GM12892 (cell line): ENCODE results near the gene VPS72.

ENCODE experiments used
- DNase-seq: peaks from one replicate; pipeline ENCODE4 v3.0.0; 2011; ENCODE audit not compliant: insufficient read length
- FAIRE-seq: peaks from 2 replicates; lab custom pipeline; 2011; peaks lifted over from hg19 to GRCh38; lab: Jason Lieb, UNC
- POLR2A ChIP-seq: IDR thresholded peaks from 2 replicates; pipeline ENCODE4 v1.6.1; 2011; ENCODE audit warnings: low read depth, low read length, control low read depth
- POLR2AphosphoS5 ChIP-seq: IDR thresholded peaks from 2 replicates; pipeline ENCODE4 v1.6.1; 2011; ENCODE audit warnings: low read depth, low read length, control low read depth
- TAF1 ChIP-seq: IDR thresholded peaks from 2 replicates; pipeline ENCODE4 v1.6.1; 2011; ENCODE audit warnings: low read depth, mild to moderate bottlenecking, control low read depth, low read length, borderline replicate concordance

Gene VPS72

DNA sequence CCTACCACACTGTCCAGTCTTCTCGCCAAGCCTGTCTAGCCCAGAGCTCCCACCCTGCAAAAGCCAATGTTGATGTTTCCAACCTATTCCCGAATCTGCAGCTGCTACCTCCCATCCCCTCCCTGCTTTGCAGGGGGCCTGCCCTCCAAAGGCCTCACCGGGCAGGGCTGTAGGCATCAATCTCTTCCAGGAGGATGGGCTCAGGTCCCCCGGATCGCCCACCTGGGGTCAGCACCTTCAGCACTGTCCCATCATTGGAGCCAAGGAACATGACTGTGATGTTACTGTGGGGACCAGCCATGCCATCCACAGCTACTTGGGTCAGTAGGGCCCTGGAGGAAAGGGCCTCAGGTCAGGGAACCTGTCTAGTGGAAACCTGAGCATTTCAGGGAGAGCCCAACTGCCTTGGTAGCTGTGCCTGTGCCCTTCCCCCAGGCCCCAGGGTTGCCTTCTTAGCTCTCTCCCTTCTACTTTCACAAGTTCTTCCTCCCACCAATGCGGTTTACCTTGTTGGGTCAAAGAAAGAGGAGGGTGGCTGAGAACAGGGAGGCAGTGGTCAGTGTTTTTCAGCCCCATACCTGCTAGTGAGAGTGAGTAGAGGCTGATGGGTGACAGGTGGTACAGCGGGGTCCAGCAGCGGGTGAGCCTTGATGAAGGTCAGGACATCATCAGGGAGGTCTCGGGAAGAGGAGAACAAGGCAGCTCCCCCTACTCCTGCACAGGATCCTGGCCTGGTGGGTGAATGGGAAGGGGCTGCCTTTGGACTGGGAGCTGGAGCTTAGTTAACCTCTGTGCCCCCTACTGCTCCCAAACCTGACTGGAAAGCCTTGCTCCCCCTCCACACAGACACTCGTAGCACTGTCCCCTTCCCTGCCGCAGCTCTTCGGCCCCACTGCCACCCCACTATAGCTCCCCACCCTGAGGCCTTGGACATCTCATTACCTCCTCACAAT, 54.3 kb downstream of the VPS72 start:
- no peak for DNase-seq
- TF ChIP-seq POLR2A: no peak
- no peak for TF ChIP-seq POLR2AphosphoS5
- TF ChIP-seq TAF1: no peak
- FAIRE-seq: no peak

DNA sequence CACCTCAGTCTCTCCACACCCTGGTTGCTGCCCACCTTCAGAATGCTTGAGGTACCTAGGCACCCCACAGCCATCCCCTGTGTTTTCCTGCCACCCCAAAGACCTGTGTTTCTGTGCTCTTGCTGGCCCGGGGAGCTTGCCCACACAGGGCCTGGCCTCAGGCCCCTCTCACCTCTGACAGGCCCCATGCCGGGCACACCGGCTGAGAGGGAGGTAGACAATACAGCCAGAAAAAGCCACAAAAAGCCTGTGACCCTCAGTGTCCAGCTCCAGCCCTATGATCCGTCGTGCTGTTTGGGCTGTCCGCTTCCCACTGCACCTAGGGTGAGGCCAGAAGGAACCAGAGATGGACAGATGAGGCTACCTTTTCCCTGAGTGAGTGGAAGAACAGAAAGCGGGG, 55.0 kb downstream of the VPS72 start:
- no peak for DNase-seq
- TF ChIP-seq TAF1 (no peak), POLR2A (no peak), POLR2AphosphoS5 (no peak)
- FAIRE-seq: no peak

DNA sequence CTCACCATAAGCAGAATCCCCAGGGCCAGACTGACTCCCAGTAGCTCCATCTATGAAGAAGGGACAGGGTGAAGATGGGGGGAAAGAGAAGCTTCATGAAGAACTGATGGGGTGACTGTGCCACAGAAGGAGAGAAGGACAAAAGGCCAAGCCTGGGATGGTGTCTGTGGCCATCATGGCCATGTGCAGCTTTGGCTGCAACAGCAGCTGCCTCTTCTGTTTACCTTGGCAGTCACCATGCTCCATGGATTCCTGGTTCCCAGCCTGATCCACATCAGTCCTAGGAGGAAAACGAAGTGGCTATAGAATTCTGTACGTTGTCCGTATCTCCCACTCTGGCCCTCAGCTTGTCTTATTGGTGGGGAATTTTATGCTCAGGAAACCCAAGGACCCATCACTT, 55.6 kb downstream of the VPS72 start:
- DNase-seq (no peak), FAIRE-seq (no peak)
- TF ChIP-seq POLR2A (no peak), TAF1 (no peak), POLR2AphosphoS5 (no peak)

DNA sequence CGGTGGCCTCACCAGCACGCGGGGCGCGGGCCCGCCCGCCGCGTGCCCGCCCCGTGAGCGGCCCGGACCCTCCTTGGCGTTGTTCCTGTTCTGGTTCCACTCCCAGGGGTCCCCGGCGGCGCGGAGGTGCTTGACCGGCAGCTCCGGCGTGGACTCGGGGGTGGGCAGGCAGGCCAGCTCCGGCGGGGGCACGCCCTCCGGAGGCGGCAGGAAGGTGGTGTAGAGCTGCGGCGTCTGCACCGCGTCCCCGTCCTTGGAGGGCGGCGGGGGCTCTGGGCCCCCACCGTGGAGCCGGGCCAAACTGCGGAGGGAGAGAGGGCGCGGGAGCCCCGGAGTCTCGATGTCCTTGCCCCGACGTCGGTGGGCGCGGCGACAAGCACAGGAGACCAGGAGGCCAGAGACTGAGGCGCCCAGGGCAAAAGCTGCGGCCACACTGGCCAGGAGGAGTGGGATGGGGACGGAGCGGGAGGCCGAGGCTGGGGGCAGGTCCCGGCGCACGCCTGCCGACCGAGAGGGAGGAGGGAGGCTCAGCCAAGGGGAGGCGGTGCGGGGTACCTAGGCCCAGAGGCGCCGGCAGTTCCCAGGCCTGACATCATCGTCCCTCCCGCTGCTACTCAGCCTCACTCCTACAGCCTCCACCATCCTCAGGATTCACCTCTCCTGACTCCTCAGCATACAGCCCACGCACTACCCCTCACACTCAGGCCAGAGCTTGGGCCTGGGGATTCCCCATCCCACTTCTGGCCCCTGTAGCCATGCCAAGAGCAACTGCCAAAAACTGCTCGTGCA, 56.8 kb downstream of the VPS72 start:
- TF ChIP-seq POLR2A (no peak), TAF1 (no peak), POLR2AphosphoS5 (no peak)
- DNase-seq: no peak
- no peak for FAIRE-seq

DNA sequence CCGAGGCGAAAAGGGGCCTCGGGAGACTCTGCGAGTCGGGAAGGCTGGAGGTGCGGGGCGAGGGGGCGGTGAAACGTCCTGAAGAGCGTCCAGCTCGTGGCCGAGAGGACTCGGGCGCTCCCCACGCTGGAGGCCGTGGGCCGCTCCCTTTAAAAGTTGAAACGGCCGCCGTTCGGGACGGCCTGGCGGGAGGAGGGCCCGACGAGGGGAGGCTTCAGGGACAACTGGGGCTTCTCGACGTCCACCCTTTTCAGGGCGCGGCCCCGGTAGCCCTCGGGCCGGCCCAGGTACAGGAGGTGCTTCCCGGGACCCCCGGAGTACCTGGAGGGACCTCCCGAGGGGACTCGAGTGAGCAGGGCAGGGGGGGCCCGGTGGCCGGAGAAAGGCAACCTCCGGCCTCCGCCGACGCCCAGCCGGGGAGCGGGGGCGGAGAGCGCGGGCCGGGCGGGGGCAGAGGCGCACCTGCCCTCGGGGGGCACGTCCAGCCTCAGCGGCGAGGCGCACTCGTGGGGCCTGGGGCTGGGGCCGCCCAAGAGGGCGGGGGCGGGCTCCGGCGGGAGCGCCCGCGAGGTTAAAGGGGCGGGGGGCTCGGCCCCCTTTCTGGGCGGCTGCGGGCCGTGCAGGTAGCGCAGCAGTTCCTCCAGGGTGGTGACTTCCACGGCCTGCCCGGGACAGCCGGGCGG, 57.5 kb downstream of the VPS72 start:
- DNase-seq: no peak
- FAIRE-seq: no peak
- TF ChIP-seq POLR2AphosphoS5 (no peak), TAF1 (no peak), POLR2A (no peak)

DNA sequence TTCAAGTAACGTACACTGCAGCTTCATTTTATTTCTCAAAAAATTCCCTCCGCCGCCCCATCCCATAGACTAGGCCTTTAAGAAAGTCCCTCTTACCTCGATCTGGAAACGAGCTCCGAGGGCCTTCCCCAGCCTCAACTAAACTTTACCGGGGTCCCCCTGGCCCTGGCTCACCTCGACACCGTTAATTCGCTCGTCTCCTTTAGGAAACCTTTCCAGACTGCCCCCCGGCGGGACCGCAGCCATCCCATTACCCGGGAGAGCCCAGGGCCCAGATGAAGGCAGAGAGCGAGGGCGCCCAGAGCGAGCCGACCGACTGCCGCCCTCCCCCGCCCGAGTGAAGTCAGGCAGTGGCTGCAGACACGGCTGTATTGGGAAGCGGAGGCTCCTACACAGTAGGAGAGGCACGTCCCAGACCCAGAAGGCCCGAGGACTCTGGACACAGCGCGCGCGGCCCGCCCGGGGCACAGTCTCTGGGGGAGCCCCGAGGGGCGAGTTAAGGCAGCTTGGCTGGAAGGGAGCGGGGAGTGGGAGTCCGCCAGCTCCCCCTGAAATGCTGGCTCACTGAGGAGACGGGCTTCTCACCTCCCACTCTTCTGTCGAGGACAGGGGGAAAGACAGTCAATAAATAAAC, 58.2 kb downstream of the VPS72 start:
- no peak for FAIRE-seq
- no peak for DNase-seq
- TF ChIP-seq POLR2A: no peak
- TF ChIP-seq POLR2AphosphoS5: no peak
- TF ChIP-seq TAF1: no peak

DNA sequence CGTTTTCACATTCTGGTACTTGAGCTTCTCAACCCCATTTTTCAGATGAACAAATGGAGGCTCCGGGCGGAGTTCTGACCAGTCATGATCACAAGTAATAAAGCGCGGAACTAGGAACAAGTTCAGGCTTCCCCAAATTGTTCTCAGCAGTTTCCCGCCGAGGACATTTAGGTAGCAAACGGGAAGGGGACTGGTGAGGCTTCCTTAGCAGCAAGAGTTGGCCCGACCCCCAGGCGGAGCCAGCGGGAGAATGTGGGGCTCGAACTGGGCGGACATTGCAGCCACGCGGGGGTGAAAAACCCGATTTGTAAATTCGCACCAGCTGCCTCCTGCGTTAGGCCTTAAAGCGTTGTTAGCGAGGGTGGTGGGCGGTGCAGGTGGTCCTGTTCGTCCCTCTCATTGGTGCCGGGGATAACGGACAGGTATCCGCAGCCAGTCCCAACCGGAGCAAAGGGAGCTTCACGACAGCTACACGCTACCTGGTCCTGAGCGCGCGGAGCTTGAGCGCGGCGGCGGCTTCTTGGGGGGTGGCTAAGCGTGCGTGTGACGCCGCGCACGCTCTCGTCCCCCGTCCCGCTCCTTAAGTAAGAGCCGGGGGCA, 58.9 kb downstream of the VPS72 start:
- DNase-seq (peak; percentile 64), FAIRE-seq (peak; percentile 75)
- TF ChIP-seq POLR2A (no peak), POLR2AphosphoS5 (no peak), TAF1 (no peak)

DNA sequence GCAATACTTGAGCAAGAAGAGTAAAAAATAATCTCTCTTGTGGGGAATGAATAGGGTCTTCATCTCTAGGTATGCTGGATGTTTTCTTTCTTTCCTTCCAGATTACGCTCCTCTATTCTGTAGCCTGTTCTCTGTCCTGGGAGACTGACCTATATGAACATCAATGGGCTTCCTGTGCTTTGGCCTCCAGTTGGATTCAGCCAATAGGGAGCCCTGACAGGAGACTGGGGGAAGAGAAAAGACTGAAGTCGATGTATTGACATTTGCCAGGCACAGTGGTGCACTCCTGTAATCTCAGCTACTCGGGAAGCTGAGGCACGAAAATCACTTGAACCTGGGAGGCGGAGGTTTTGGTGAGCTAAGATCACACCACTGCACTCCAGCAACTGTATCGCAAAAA, 61.2 kb downstream of the VPS72 start:
- no peak for FAIRE-seq
- TF ChIP-seq POLR2A (no peak), TAF1 (no peak), POLR2AphosphoS5 (no peak)
- no peak for DNase-seq
